SK-MEL-5 (cell line): Measurements from ENCODE around the gene ZDHHC23. TPM values are rescaled to one million over a fixed set of nuclear protein-coding genes. Genes with fewer than 3 reads are reported as not detected.

ENCODE experiments used
- DNase-seq: peaks from one replicate; pipeline ENCODE4 v3.0.0-alpha.2; 2016; ENCODE audit warnings: low read depth, low spot score
- in situ Hi-C: cut with HindIII; loops from 2 replicates; pipeline ENCODE4 v1.10.0; 2016; ENCODE audit warnings: low sequenced_read_pairs, high pct_unique_total_duplicates, low pct_unique_long_range_greater_than_20kb
- polyA plus RNA-seq, 2 experiments: library from polyadenylated mRNA; depleted of rRNA; stranded (reverse); fragments of >200 nt; gene quantifications; 2 replicates each; pipeline ENCODE4 v1.2.3, GENCODE V29; 2015
- total RNA-seq: library from RNA; depleted of rRNA; stranded (reverse); fragments of >200 nt; shearing (Covaris generic); gene quantifications from 2 replicates; pipeline ENCODE4 v1.2.3, GENCODE V29; 2014; rRNA removed

ZDHHC23 gene
- total RNA-seq: 3.9 and 5.4 TPM in 2 replicates
- 3.2 and 4.0 TPM in 2 replicates for polyA plus RNA-seq (2015; cell fraction: cytosol; rRNA removed)
- 32.7 and 43.6 TPM in 2 replicates for polyA plus RNA-seq (2015; cell fraction: nucleus; rRNA removed)

- in situ Hi-C loops: no loop called here
Observed at GRCh38 chr3:113947372-113948014, at the start of gene ZDHHC23. Gene ZDHHC23 (plus strand): TSS chr3:113948013. CDS start chr3:113948803, 790 bp downstream.

DNA sequence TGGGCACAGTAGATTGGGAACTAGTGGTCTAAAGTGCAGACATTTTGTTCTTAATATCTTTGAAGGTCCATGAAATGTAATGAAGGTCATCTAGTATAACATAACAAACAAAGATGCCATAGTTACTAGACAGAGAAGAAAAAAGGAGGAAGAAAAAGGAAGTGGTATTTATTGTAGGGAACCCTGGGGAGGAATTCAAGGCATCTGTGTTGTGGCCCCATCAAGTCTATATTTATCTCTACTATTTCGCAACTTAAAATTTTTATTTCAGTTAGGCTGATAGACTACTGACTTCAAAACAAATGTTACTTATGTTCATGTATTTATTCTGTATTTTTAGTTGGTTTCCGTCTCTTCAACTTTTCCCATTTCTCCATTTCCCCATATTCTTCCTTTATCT is 48.9 kb upstream of the ZDHHC23 start:
- peak; percentile 23 for DNase-seq
- in situ Hi-C loops: no loop called here

More at GRCh38 chr3:113947372-113948014, at the start of gene ZDHHC23:
- peak; percentile 48 for DNase-seq

DNA sequence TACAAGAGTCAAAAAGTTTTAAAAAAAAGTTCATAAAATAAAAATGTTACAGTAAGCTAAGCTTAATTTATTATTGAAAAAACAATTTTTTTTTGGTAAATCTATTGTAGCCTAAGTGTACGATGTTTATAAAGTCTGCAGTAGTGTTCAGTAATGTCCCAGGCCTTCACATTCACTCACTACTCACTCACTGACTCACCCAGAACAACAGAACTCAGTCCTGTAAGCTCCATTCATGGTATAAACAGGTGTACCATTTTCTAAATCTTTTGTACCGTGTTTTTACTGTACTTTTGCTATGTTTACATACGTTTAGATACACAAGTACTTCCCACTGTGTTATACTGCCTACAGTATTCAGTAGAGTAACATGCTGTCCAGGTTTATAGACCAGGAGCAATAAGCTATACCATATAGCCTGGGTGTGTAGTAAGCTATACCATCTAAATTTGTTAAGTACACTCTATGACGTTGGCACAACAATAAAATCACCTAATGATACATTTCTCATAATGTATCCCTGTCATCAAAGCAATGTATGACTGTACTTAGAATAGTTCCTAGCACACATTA is 41.2 kb upstream of the ZDHHC23 start:
- no peak for DNase-seq
- in situ Hi-C loops: no loop called here

- no peak for DNase-seq
- in situ Hi-C loops: no loop called here
Observed at GRCh38 chr3:113908133-113908532, 39.7 kb upstream of the ZDHHC23 start.

- DNase-seq: no peak
- in situ Hi-C loops: no loop called here
Observed at GRCh38 chr3:113910966-113911365, 36.8 kb upstream of the ZDHHC23 start.

DNA sequence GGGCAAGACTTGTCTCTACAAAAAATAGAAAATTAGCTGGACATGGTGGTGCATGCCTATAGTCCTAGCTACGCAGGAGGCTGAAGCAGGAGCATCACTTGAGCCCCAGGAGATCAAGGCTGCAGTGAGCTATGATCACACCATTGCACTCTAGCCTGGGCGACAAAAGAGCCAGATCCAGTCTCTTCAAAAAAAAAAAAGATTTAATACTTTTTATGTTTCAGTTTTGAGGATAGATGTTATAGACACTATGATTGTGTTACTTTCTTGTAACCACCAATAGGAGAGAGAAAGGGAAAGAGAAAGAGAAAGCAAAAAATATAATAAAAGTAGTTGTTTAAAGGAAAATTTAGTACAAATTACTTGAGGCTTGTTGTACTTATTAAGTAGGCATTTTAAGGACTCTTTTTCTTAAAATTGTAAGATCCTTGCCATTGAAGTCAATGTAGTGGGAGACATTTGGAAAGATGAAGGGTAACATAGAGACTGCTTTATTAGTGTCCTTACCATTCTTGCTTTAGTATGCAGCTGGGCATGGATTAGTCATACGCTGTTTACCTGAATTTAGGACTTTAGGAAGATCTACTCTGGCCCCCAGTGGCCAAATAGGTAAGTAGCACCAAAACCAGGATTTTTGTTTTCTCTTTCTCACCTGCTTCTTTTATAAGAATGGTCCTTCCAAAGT is 35.1 kb upstream of the ZDHHC23 start:
- in situ Hi-C loops: no loop called here

DNA sequence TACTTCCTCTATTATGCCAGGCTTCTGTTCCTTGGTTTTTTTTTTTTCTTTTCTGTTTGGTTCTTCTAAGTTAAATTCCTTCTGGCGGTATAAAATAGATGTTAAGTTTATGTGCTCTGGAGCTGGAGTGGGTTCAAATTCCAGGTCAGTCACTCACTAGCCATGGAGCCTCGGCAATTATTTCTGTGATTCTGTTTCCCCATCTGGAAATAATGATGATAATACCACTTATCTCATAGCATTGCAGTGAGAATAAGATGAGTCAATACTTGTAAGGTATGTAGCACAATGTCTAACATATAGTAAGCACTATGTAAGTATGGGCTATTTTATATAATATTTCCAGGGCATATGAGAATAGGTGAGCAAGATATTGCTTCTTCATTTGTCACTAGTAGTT is 33.2 kb upstream of the ZDHHC23 start:
- in situ Hi-C loops: no loop called here
- DNase-seq: no peak

More for the DNA sequence above, 35.1 kb upstream of the ZDHHC23 start:
- peak; percentile 73 for DNase-seq

- in situ Hi-C loops: no loop called here
- no peak for DNase-seq
Observed at GRCh38 chr3:113927556-113927955, 20.3 kb upstream of the ZDHHC23 start.

DNA sequence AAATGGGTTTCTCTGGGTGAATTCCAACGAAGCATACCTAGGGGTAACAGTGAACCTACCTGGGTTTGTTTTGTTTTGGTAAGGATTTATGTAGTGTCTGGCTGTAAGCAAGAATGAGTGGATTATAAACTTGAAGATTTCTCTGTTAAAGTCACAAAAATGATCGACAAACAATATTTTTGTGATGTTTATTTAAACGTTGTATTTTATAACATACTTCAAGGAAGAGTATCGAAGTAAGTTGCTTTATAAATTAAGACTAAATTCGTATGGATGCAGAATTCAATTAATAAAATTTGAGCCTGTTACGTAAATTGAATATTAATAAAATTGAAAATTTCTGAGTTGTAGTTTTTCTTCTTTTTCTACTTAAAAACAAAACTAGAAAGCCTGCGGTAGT is 982 bp upstream of the ZDHHC23 start:
- DNase-seq: no peak
- in situ Hi-C loops: no loop called here

- peak; percentile 15 for DNase-seq
- in situ Hi-C loops: no loop called here
Observed at GRCh38 chr3:113948015-113948917, 453 bp downstream of the ZDHHC23 start.

- no peak for DNase-seq
Observed at GRCh38 chr3:113952921-113953320, 5.1 kb downstream of the ZDHHC23 start.

DNA sequence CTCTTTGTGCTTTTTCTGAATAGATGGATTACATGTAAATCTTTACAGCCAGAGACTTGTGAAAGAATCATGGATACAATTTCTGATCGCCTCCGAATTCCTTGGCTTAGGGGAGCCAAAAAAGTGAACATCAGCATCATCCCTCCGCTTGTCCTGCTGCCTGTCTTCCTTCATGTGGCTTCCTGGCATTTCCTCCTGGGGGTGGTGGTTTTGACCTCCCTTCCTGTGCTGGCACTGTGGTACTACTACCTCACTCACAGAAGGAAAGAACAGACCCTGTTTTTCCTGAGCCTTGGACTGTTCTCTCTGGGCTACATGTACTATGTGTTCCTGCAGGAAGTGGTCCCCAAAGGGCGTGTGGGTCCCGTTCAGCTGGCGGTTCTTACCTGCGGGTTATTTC is 5.9 kb downstream of the ZDHHC23 start:
- DNase-seq: no peak
- in situ Hi-C loops: no loop called here

More at GRCh38 chr3:113952921-113953320, 5.1 kb downstream of the ZDHHC23 start:
- in situ Hi-C loops: no loop called here

- in situ Hi-C loops: no loop called here
- no peak for DNase-seq
Observed at GRCh38 chr3:113954091-113954685, 6.4 kb downstream of the ZDHHC23 start.

- DNase-seq: no peak
- in situ Hi-C loops: no loop called here
Observed at GRCh38 chr3:113963879-113964278, 16.1 kb downstream of the ZDHHC23 start.

- no peak for DNase-seq
- in situ Hi-C loops: no loop called here
Observed at GRCh38 chr3:113966172-113966571, 18.4 kb downstream of the ZDHHC23 start.

DNA sequence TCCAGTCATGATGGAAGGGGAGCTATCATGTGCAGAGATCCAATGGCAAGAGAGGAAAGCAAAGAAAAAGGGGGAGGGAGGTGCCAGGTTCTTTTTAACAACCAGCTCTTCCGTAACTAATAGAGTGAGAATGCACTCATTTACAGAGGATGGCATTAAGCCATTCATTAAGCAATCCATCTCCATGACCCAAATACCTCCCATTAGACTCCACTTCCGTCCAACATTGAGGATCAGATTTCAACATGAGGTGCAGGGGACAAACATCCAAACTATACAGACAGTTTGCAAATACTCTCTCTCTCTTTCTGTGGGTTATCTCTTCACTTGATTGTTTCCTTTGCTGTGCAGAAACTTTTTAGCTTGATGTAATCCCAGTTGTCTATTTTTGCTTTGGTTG is 21.2 kb downstream of the ZDHHC23 start:
- in situ Hi-C loops: no loop called here
- no peak for DNase-seq

GRCh38 chr3:113977822-113978221 is 30.0 kb downstream of the ZDHHC23 start:
- DNase-seq: no peak
- in situ Hi-C loops: no loop called here
